ENCODE measurements around the gene TALDO1. TPM values are rescaled to one million over a fixed set of nuclear protein-coding genes. Genes with fewer than 3 reads are reported as not detected.

TALDO1 gene
- total and polyA plus RNA-seq, 2 experiments from 2014 or later: 353 to 402 TPM

GRCh38 chr11:810040-810567 is 62.8 kb downstream of the TALDO1 start:
- ATAC-seq (peak; percentile 1; the same call in 2 of the 3 replicates), DNase-seq (ENCODE audit: low spot score) (no peak)
- H3K36me3 ChIP-seq (ENCODE audit: insufficient read depth): peaks cover 22% of the 10 kb centered on the region
- H3K4me1 ChIP-seq (ENCODE audit: insufficient read depth): peaks cover 13% of the 10 kb centered on the region
- H2AFZ ChIP-seq: no peak overlapping the region
- peak overlapping the region; percentile 99 for H3K4me2 ChIP-seq
- no peaks in the 10 kb centered on the region for H3K27me3 ChIP-seq (ENCODE audit: insufficient read depth)
- peak overlapping the region; percentile 98 for H3K4me3 ChIP-seq
- H3K79me2 ChIP-seq (replicated peaks; ENCODE audit: insufficient read depth): peaks cover 38% of the 10 kb centered on the region
- Mint-ChIP-seq H3K9me3 (peaks cover 5% of the 10 kb centered on the region; the same call in 1 of the 3 replicates), H3K36me3 (ENCODE audit: low read depth) (peaks cover 38% of the 10 kb centered on the region), H3K4me1 (peaks cover 24% of the 10 kb centered on the region), H3K27ac (peak overlapping the region; percentile 93), H3K27me3 (ENCODE audit: insufficient read depth, low read depth, poor library complexity) (peaks cover 36% of the 10 kb centered on the region), H3K4me3 (peak overlapping the region; percentile 94)
- no peaks in the 10 kb centered on the region for H3K9me2 ChIP-seq (ENCODE audit: insufficient read depth)
- H3F3A ChIP-seq (replicated peaks; ENCODE audit: low read depth): peaks cover 61% of the 10 kb centered on the region
- H4K20me1 ChIP-seq (replicated peaks; ENCODE audit: insufficient read depth): peaks cover 20% of the 10 kb centered on the region
- TF ChIP-seq CREB1 (CRISPR knock-in tag; IDR thresholded peaks at IDR 0.05; ENCODE audit: low read depth) (no peak), REST (IDR thresholded peaks at IDR 0.05; ENCODE audit: unreplicated experiment) (no peak), NANOG (IDR thresholded peaks at IDR 0.05; ENCODE audit: borderline replicate concordance) (no peak), ZNF331 (CRISPR knock-in tag; IDR thresholded peaks at IDR 0.05; ENCODE audit: low read depth) (no peak), JUNB (IDR thresholded peaks at IDR 0.05; ENCODE audit: unreplicated experiment) (no peak), ZNF462 (CRISPR knock-in tag; IDR thresholded peaks at IDR 0.05) (no peak), EZH2 (IDR thresholded peaks at IDR 0.05; ENCODE audit: low read depth, unreplicated experiment) (no peak)
- H3K27ac ChIP-seq (ENCODE audit: low read depth): peak overlapping the region; percentile 86
